HG03196 (cell line): Measurements from ENCODE around the gene RRP8.

ENCODE experiments used
- ATAC-seq: cut with Tn5 transposase; IDR thresholded peaks from one replicate; pipeline ENCODE4 v1.9.1; 2021; ENCODE audit not compliant: unreplicated experiment

Gene RRP8

DNA sequence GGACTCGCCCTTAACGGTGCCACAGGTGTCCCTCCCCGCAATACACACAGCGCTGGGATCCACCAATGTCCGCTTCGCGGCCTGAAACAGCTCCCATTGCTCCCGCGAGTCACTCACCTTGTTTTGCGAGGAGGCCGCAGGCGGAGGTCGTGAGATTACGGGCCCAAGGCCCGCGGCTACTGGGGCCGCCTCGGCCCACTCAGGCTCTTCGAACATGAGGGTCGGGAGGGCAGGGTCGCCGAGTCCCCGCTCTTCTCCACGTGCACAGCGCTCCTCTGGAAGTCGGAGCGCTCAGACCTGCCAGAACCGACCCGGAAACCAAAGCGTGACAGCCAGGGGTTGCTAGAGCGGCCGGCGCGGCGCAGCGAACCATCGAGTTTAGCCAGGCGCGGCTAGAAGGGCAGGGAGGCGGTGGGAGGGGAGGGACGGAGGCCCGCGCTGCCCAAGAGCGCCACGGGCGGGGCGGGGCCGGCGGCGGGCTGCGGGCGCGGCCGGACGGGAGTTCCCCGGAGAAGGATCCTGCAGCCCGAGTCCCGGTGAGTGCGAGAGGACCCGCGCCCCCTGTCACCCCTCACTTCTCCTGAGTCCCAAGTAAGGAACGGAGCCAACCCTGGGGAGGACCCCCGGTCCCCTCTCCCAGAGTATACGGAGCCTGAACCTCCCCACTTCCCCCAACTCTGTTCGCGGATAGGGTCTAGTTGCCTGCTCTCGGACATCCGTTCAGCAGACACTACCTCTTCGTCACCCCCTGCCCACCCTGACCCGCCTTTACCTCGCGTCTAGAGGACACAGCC, at the start of gene RRP8, which contains the start of gene ILK:
TSS of gene RRP8 (minus strand) at position 330 of the 794 bp plus-strand sequence. CDS start at position 216, 114 bp downstream.
TSS of gene ILK (plus strand) at position 488 of the 794 bp plus-strand sequence. CDS start 498 bp downstream, outside the sequence.
- ATAC-seq = peak; percentile 60

DNA sequence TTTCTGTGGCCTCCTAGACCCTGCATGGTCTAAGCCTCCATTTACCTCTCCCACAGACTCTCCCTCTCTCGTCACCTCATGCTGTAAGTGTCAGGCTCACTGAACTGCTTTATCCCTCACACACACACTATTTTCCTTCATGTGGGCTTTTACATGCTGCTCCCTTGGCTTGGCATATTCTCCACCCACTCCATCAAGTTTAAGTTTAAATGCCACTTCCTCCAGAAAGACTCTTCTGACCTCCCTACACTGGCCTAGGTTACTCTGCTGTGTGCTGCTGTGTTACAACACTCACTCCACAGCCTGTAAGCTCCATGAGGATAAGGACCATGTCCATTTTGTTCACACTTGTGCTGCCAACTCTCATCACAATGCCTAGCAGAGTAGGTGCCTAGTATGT, 49.7 kb upstream of the RRP8 start:
- no peak for ATAC-seq

- no peak for ATAC-seq
These were observed 48.8 kb upstream of the RRP8 start for GRCh38 chr11:6652182-6652581.

GRCh38 chr11:6650980-6651379, 47.6 kb upstream of the RRP8 start:
- ATAC-seq = no peak

DNA sequence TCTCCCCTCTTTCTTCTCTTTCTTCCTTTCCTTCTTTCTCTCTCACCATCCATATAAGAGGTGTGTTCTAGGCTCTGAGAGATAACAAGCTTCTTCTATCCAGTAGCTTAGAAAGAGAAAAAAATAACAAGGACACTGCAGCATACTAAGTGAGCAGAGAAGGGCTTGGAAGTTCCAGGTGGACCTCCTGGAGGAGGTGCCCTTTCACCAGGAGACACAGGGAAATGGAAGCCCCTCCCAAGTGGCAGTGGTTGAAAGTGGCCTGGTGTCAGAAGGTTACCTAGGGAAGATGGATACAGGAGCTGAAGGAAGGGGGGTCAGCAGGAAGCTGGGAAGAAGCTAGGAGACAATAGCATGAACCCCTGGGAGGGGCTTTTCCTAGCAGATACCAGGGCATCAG, 46.7 kb upstream of the RRP8 start:
- no peak for ATAC-seq

DNA sequence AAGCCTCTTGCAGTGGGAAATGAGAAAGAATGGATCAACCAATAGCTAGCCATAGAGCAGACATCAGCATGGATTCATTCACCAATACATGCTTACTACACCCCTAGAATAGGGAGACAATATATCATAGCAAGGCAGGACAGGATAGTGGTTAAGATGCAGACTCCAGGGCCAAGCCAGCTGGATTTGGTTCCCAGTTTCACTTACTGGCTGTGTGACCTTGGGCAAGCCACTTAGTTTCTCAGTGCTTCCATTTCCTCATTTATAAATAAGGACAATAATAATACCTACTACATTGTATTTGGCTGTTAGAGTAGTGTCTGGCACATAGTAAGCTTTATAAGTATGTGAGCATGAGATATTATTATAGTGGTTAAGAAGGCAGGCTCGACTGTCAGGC, 45.1 kb upstream of the RRP8 start:
- no peak for ATAC-seq

DNA sequence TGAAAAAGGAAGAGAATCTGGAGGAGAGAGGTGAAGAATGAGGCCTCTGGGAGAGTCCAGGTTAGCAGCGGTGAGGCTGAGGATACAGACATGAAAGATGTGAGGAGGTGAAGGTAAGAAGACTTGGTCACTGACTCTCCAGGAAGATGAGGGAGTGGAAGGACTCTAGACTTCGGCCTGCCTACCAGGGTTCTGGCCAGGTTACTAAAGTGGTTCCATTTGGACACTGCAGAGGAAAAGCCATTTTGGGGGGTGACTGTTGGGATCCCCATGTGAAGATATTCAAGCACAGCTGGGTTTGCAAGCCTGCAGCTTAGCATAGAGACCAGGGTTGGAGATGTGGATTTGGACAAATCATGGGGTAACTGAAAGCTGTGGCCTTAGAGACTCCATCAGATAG, 44.4 kb upstream of the RRP8 start:
- no peak for ATAC-seq

DNA sequence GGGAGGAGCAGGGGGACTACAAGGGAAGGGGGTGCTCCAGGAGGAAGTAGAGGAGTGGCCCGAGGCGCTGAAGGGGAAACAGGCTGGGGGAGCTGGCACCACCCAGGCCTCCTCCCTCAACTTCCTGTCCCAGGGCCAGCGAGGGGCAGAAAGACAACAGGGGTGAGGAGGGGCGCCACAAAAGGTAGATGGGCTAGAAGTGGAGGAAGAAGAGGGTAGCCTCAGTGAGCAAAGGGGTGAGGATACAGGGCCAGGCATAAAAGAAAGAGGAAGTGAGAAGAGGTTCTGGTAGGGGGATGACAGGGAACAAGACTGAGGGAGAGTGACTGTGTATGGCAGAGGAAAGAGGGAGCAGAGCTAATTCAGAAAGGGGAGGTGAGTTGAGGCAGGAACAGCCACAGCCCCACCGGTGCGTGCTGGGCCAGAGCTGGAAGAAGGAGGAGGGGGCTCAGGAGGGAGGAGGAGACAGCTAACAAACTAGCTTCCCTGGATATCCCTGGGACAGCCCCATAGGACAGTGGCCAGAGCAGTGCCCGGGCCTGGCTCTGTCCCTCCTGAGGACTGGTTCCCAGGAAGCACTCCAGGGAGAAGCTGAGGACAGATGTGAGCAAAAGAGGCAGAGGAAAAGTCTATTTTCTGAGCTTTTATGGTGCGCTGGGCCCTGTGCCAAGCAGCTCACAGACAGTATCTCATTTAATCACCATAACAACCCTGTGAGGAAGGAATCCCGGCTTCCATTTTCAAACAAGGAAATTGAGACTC, 43.7 kb upstream of the RRP8 start:
- ATAC-seq = peak; percentile 84

- ATAC-seq = no peak
These were observed 43.1 kb upstream of the RRP8 start for GRCh38 chr11:6646576-6646917.

- no peak for ATAC-seq
These were observed 42.7 kb upstream of the RRP8 start for GRCh38 chr11:6646071-6646470.

GRCh38 chr11:6642957-6643356, 39.5 kb upstream of the RRP8 start:
- ATAC-seq = no peak

DNA sequence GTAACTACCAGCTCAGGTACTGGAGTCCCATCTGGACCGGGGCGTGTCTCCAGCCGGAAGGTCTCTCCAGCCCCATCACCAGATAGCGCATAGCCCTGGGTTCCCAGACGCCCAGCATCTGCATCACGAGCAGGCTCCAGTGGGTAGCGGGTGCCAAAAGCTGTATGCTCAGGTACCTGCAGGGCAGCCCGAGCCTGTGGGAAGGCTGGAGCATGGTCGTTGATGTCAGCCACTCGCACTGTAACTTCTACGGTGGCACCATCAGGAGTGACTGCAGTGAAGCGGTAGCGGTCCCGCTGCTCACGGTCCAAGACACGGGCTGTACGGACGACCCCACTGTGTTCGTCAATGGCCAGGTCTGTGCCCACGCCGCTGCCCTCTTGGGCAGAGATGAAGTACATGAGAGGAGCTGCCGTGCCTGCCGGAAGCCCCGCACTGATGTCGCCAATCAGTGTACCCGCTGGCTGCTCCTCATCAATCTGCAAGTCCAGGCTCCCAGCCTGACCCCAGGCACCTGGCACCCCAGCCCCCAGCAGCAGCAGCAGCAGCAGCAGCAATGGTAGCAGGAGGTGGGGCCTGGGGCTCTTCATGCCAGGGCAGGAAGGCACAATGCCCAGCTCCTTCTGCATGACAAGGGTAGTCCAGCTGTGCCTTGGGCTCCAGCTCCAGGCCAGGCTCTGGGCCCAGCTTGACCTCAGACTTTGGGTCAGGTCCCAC, 37.7 kb upstream of the RRP8 start:
- ATAC-seq = no peak

DNA sequence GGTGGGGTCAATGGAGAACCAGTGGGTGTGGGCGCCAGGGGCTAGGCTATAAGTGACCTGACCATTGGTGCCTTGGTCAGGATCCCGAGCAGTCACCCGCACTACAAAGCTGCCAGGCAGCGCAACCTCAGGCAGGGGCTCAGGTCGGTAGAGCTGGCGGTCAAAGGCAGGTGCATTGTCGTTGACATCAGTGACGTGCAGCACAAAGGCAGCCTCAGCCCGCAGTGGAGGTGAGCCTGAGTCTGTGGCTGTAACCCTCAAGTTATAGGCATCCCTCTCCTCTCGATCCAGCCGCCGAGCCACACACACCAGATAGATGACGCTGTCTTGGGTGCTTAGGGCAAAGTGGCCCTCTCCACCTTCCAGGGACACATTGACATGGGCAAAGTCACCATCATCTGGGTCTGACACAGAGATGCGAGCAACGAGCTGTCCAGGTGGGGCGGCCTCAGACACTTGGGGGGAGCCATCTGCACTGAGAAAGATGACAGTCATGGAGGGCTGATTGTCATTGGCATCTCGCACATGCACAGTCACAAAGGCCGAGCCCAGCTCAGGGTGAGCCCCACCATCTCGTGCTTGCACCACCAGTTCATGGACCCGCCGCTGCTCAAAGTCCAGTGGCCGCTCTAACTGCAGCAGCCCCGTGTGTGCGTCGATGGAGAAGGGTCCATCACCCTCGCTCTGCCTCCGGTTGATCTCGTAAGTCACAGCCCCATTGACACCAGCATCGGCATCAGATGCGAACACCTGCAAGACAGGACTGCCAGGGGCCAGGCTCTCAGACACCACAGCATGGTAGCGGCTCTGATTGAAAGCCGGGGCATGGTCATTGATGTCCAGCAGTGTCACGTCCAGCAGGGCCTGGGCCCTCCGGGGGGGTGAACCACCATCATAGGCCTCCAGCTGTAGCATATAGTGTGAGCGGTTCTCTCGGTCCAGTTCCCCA, 36.9 kb upstream of the RRP8 start:
- ATAC-seq = no peak

- no peak for ATAC-seq
These were observed 35.0 kb upstream of the RRP8 start for GRCh38 chr11:6638429-6638828.

DNA sequence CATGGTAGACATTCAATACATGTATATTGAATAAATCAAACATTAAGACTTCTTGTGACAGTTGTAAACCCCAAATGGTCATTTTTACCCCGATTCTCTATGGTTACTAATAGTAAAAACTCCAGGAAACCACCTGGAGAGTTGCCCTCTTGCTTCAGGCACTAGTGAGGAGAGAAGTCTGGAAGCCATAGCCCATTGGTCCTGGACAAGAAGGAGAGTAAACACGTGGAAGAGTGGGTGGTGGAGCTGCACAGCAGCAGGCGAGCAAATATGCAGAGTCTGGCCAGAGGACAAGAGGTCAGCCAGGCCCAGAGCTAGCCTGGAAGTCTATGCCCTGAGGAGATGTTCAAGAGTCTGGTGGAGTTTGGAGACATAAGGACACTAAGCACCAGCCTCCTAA, 34.5 kb upstream of the RRP8 start:
- no peak for ATAC-seq

GRCh38 chr11:6636480-6636879, 33.1 kb upstream of the RRP8 start:
- no peak for ATAC-seq

DNA sequence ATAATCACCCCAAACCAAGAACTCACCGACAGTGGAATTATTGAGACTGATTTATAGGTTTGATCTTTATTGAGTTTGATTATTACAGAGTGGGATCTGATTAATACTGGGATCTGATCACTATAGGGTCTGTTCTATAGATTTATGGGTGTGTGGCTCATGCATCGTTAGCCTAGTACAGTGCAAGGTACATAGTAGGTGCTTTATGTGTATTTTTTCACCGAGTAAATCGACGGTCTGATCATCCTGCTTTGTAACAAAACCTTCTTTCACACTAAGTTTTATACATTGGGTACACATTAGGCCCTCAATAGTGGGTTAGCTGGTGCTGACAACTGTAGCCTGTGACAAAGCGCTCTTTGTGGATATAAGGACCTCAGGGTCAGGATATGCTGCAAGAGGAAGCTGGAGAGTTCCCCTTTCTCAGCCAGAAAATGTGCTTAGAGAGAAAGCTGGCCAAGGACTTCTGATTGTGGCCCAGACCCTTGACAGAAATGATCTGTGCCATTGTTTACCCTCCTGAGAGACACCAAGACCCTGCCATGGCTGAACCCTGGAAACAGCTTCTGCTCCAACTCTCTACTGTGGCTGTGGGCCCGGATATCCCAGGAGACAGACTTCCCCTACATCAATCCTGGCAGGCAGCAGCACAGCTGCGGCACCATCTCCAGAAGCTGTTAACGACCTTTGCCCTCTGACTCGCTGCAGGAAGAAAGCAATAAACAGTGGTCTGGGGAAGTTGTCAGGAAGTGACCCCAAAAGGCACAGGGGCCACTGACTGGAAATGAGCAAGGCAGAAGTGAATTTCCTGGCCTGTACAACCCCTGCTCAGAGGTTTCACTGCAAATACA, 31.9 kb upstream of the RRP8 start:
- no peak for ATAC-seq

- ATAC-seq = no peak
These were observed 31.1 kb upstream of the RRP8 start for GRCh38 chr11:6634534-6634933.
